A549 (cell line): Measurements from ENCODE around the gene NOTCH3.

Source experiments
- CBX2 ChIP-seq: fragments of 200-600 bp; sonication (generic); IDR thresholded peaks from 2 replicates; pipeline ENCODE4 v1.6.1; 2016; ENCODE audit warnings: low read depth, mild to moderate bottlenecking, borderline replicate concordance
- EP300 ChIP-seq, 2 experiments: fragments of >200 bp; sonication (Bioruptor Twin); formaldehyde crosslinking; IDR thresholded peaks; 2 replicates in 1 of 2; 3 replicates in 1 of 2; pipeline ENCODE4 v1.6.1; 2016 to 2017
- POLR2AphosphoS2 ChIP-seq: conservative IDR thresholded peaks from 2 replicates; pipeline ENCODE4 v1.6.1; 2012; ENCODE audit warnings: low read length, improper control_type of control experiment, inconsistent platforms
- RAD21 ChIP-seq, 2 experiments: fragments of >200 bp in 1 of 2; sonication (Bioruptor Twin) in 1 of 2; formaldehyde crosslinking in 1 of 2; IDR thresholded peaks in 1 of 2; conservative IDR thresholded peaks in 1 of 2; 2 replicates in 1 of 2; 3 replicates in 1 of 2; pipeline ENCODE4 v1.6.1; 2012 to 2018; ENCODE audit warnings: inconsistent platforms in 1 of 2
- RARB ChIP-seq: fragments of 250-450 bp; sonication (Bioruptor Pico); IDR thresholded peaks from 2 replicates; pipeline ENCODE4 v1.8.0; 2021; ENCODE audit warnings: mild to moderate bottlenecking, moderate library complexity
- TFCP2L1 ChIP-seq: fragments of 250-450 bp; sonication (Bioruptor Pico); IDR thresholded peaks from 2 replicates; pipeline ENCODE4 v1.5.0; 2021; ENCODE audit warnings: mild to moderate bottlenecking
- TF ChIP-seq, protein P1 (sequence below): fragments of 250-450 bp; sonication (Bioruptor Pico); IDR thresholded peaks from 2 replicates; pipeline ENCODE4 v1.5.0; 2021; ENCODE audit warnings: mild to moderate bottlenecking, moderate library complexity, borderline replicate concordance
- TF ChIP-seq, protein P2 (sequence below): fragments of >200 bp; sonication (Bioruptor Twin); formaldehyde crosslinking; IDR thresholded peaks from 3 replicates; pipeline ENCODE4 v1.5.1; 2016

GRCh38 chr19:15248106-15248505, 47.3 kb upstream of the NOTCH3 start:
- TF ChIP-seq, protein P1, sequence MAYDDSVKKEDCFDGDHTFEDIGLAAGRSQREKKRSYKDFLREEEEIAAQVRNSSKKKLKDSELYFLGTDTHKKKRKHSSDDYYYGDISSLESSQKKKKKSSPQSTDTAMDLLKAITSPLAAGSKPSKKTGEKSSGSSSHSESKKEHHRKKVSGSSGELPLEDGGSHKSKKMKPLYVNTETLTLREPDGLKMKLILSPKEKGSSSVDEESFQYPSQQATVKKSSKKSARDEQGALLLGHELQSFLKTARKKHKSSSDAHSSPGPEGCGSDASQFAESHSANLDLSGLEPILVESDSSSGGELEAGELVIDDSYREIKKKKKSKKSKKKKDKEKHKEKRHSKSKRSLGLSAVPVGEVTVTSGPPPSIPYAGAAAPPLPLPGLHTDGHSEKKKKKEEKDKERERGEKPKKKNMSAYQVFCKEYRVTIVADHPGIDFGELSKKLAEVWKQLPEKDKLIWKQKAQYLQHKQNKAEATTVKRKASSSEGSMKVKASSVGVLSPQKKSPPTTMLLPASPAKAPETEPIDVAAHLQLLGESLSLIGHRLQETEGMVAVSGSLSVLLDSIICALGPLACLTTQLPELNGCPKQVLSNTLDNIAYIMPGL (CRISPR knock-in tag): no peak
- no peak for TF ChIP-seq POLR2AphosphoS2
- no peak for TF ChIP-seq TFCP2L1 (CRISPR knock-in tag)
- TF ChIP-seq, protein P2, sequence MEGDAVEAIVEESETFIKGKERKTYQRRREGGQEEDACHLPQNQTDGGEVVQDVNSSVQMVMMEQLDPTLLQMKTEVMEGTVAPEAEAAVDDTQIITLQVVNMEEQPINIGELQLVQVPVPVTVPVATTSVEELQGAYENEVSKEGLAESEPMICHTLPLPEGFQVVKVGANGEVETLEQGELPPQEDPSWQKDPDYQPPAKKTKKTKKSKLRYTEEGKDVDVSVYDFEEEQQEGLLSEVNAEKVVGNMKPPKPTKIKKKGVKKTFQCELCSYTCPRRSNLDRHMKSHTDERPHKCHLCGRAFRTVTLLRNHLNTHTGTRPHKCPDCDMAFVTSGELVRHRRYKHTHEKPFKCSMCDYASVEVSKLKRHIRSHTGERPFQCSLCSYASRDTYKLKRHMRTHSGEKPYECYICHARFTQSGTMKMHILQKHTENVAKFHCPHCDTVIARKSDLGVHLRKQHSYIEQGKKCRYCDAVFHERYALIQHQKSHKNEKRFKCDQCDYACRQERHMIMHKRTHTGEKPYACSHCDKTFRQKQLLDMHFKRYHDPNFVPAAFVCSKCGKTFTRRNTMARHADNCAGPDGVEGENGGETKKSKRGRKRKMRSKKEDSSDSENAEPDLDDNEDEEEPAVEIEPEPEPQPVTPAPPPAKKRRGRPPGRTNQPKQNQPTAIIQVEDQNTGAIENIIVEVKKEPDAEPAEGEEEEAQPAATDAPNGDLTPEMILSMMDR: no peak
- TF ChIP-seq EP300 (IDR thresholded peaks at IDR 0.05): no peak
- no peak for TF ChIP-seq RARB
- TF ChIP-seq RAD21 (conservative IDR thresholded peaks at IDR 0.05 in 1 of 2, IDR thresholded peaks at IDR 0.05 in 1 of 2): no peak
- no peak for TF ChIP-seq CBX2
